Lung (tissue), 12 donors: ENCODE data around the gene DOLK. TPM values are rescaled to one million over a fixed set of nuclear protein-coding genes. Genes with fewer than 3 reads are reported as not detected.

Experiments used
- ATAC-seq: fragments of 200-7000 bp; cut with Tn5 transposase; one replicate; pipeline ENCODE4 v1.9.1; 2020; ENCODE audit warnings: moderate number of reproducible peaks; ENCODE audit not compliant: insufficient read depth, low FRiP score
- DNase-seq, 3 donors: peaks; one replicate each; pipeline ENCODE4 v3.0.0-alpha.2; 2013 to 2017
- H3K27ac ChIP-seq, 2 donors: one replicate each; pipeline ENCODE4 v1.5.1; 2013; ENCODE audit warnings: mild to moderate bottlenecking in 2 of 2, moderate library complexity in 2 of 2, control low read depth in 1 of 2, inconsistent platforms in 1 of 2, low read depth in 1 of 2, low read length in 1 of 2
- H3K27me3 ChIP-seq, 3 donors: one replicate each; pipeline ENCODE4 v1.5.1; 2013; ENCODE audit warnings: low read length in 2 of 3; ENCODE audit not compliant: control insufficient read depth in 3 of 3, insufficient read depth in 3 of 3
- H3K36me3 ChIP-seq, 4 donors: one replicate each; pipeline ENCODE4 v1.5.1; 2013; ENCODE audit warnings: low read length in 4 of 4, mild to moderate bottlenecking in 1 of 4, moderate library complexity in 1 of 4; ENCODE audit not compliant: control insufficient read depth in 4 of 4, insufficient read depth in 4 of 4
- H3K4me1 ChIP-seq, 5 donors: one replicate each; pipeline ENCODE4 v1.5.1; 2013; ENCODE audit warnings: low read length in 5 of 5, mild to moderate bottlenecking in 2 of 5, moderate library complexity in 1 of 5; ENCODE audit not compliant: control insufficient read depth in 5 of 5, insufficient read depth in 5 of 5
- H3K4me3 ChIP-seq: one replicate; pipeline ENCODE4 v1.5.1; 2013; ENCODE audit warnings: mild to moderate bottlenecking, control low read depth, moderate library complexity
- H3K9ac ChIP-seq, 2 donors: one replicate each; pipeline ENCODE4 v1.5.1; 2013; ENCODE audit warnings: low read length in 2 of 2, control low read depth in 1 of 2; ENCODE audit not compliant: insufficient read depth in 1 of 2
- H3K9me3 ChIP-seq, 4 donors: one replicate each; pipeline ENCODE4 v1.5.1; 2013; ENCODE audit warnings: low read length in 3 of 4, mild to moderate bottlenecking in 1 of 4, moderate library complexity in 1 of 4; ENCODE audit not compliant: control insufficient read depth in 4 of 4, insufficient read depth in 3 of 4
- CTCF ChIP-seq: IDR thresholded peaks from 2 replicates; pipeline ENCODE4 v1.5.1; 2012; ENCODE audit warnings: mild to moderate bottlenecking; ENCODE audit errors: control extremely low read depth, extremely low read depth
- WGBS, 2 donors: extraction: QIAGEN DNeasy Blood & Tissue Kit; methylation state at CpG; one replicate each; pipeline ENCODE4 v1.1.7; 2013; 5-methylcytosine and 5-hydroxymethylcytosine counted together
- polyA plus RNA-seq, 2 donors: library from polyadenylated mRNA; stranded (reverse); fragments of 200-250 nt; gene quantifications; one replicate each; pipeline ENCODE4 v1.2.1, GENCODE V29; 2013
- total RNA-seq, 2 donors: library from RNA; depleted of rRNA in 1 of 2; stranded (reverse); fragments of >200 nt in 1 of 2; gene quantifications; one replicate each; pipeline ENCODE4 v1.2.1, GENCODE V29; 2014 to 2021
- donor health status: control.
- donor health status: control.
- donor health status: Bipolar disorder and iron deficiency.
- donor health status: healthy.
- donor health status: DM: yes; HTN: yes; CAD: no.

Gene DOLK
- total and polyA plus RNA-seq, 4 donors: 9.6 to 19.1 (median 14.2) TPM

- DNase-seq: peak in 1 of 3 donors; percentile 10
- TF ChIP-seq CTCF: no peak
- Histone ChIP-seq H3K36me3 (peaks cover 12 to 37% (median 26%) of the 10 kb centered on the region in 4 donors), H3K9me3 (no peaks in the 10 kb centered on the region), H3K9ac (peak overlapping the region in 1 of 2 donors; percentile 16), H3K4me1 (peaks cover 18 to 74% (median 26%) of the 10 kb centered on the region in 5 donors), H3K4me3 (no peak overlapping the region), H3K27ac (peak overlapping the region; percentile 51 to 94), H3K27me3 (no peaks in the 10 kb centered on the region)
- no peak for ATAC-seq
- 54 to 81% methylated on average over 15 of the region's 15 CpGs for WGBS, 2 donors
Observed at GRCh38 chr9:128913048-128913900, 34.1 kb downstream of the DOLK start.

- H3K4me1 ChIP-seq: peaks cover 18 to 69% (median 26%) of the 10 kb centered on the region in 5 donors
- peaks cover 17 to 39% (median 30%) of the 10 kb centered on the region in 4 donors for H3K36me3 ChIP-seq
- peak; percentile 70 for ATAC-seq
Observed at GRCh38 chr9:128912270-128912853, 35.0 kb downstream of the DOLK start.

DNA sequence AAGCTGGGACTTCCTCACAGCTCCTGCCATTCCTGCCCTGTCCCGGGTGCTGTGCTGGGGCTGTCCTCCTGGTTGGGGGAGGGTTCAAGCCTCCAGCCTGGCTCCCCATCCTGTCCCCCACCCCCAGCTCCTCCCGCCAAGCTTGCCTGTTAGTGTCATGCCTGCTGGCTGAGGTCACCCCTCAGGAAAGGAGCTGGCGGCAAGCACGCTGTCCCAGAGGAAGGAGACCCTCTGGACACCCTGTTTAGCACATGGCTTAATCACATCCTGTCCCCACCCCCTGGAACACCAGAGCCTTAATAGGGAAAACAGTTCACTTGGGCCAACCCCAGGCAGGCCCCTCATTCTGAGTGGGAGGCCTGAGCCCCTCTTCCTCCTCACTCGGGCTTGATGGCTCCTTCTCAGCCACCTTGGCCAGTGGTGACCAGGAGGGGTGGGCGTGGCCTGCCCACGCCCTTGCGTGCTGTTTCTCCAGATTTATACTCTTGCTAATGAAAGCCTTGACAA, 35.8 kb downstream of the DOLK start:
- H3K9me3 ChIP-seq: no peaks in the 10 kb centered on the region
- DNase-seq (peak; percentile 55 to 80 (median 68)), ATAC-seq (peak; percentile 22)
- peaks cover 16 to 66% (median 26%) of the 10 kb centered on the region in 5 donors for H3K4me1 ChIP-seq
- peak overlapping the region; percentile 82 to 90 for H3K27ac ChIP-seq
- no peak for TF ChIP-seq CTCF
- peak overlapping the region in 1 of 2 donors; percentile 3 for H3K9ac ChIP-seq
- 29 to 31% methylated on average over 8 of the region's 8 CpGs for WGBS, 2 donors
- peaks cover 17 to 42% (median 30%) of the 10 kb centered on the region in 4 donors for H3K36me3 ChIP-seq
- H3K4me3 ChIP-seq: no peak overlapping the region
- H3K27me3 ChIP-seq: no peaks in the 10 kb centered on the region

More at GRCh38 chr9:128912270-128912853, 35.0 kb downstream of the DOLK start:
- WGBS, 2 donors: 52 to 74% methylated on average over 15 of the region's 15 CpGs
- Histone ChIP-seq H3K9me3 (no peaks in the 10 kb centered on the region), H3K27ac (peak overlapping the region; percentile 82 to 94), H3K27me3 (no peaks in the 10 kb centered on the region), H3K4me3 (no peak overlapping the region), H3K9ac (no peak overlapping the region)
- peak; percentile 64 to 83 (median 64) for DNase-seq
- TF ChIP-seq CTCF: no peak
